ENCODE data around the gene FSHR. TPM values are rescaled to one million over a fixed set of nuclear protein-coding genes. Genes with fewer than 3 reads are reported as not detected.

The FSHR gene
- total RNA-seq, 1 donor from 2014 or later = not detected

- Histone ChIP-seq H3K27me3 (no peaks in the 10 kb centered on the region), H3K4me3 (no peak overlapping the region), H3K9me3 (peaks cover 3% of the 10 kb centered on the region), H3K4me1 (no peaks in the 10 kb centered on the region), H3K27ac (no peak overlapping the region), H3K36me3 (no peaks in the 10 kb centered on the region)
- TF ChIP-seq POLR2AphosphoS5 (IDR thresholded peaks at IDR 0.05; ENCODE audit: insufficient read depth in 1 of 2, low read depth in 1 of 2) (no peak), CTCF (IDR thresholded peaks at IDR 0.05) (no peak), POLR2A (IDR thresholded peaks at IDR 0.05) (no peak)
- no peak for DNase-seq (ENCODE audit: extremely low spot score in 2 of 2)
- intact Hi-C loops (cut with DNase I) = no loop called here
Observed at GRCh38 chr2:49153252-49153651, 1.1 kb downstream of the FSHR start.

- intact Hi-C loops (cut with DNase I) = no loop called here
- no peak for DNase-seq (ENCODE audit: extremely low spot score in 2 of 2)
- peaks cover 3% of the 10 kb centered on the region for H3K9me3 ChIP-seq
- H3K36me3 ChIP-seq = no peaks in the 10 kb centered on the region
- H3K27me3 ChIP-seq = no peaks in the 10 kb centered on the region
- H3K4me1 ChIP-seq = no peaks in the 10 kb centered on the region
- H3K4me3 ChIP-seq = no peak overlapping the region
- TF ChIP-seq CTCF (IDR thresholded peaks at IDR 0.05) = no peak
- TF ChIP-seq POLR2AphosphoS5 (IDR thresholded peaks at IDR 0.05; ENCODE audit: insufficient read depth in 1 of 2, low read depth in 1 of 2) = no peak
- no peak for TF ChIP-seq POLR2A (IDR thresholded peaks at IDR 0.05)
- H3K27ac ChIP-seq = no peak overlapping the region
Observed at GRCh38 chr2:49152824-49153223, 1.5 kb downstream of the FSHR start.

GRCh38 chr2:49146401-49146800 is 7.9 kb downstream of the FSHR start:
- DNase-seq (ENCODE audit: extremely low spot score in 2 of 2) = no peak
- TF ChIP-seq CTCF (IDR thresholded peaks at IDR 0.05) (no peak), POLR2AphosphoS5 (IDR thresholded peaks at IDR 0.05; ENCODE audit: insufficient read depth in 1 of 2, low read depth in 1 of 2) (no peak), POLR2A (IDR thresholded peaks at IDR 0.05) (no peak)
- Histone ChIP-seq H3K27me3 (no peaks in the 10 kb centered on the region), H3K27ac (no peak overlapping the region), H3K4me1 (no peaks in the 10 kb centered on the region), H3K36me3 (no peaks in the 10 kb centered on the region), H3K4me3 (no peak overlapping the region), H3K9me3 (no peaks in the 10 kb centered on the region)
- intact Hi-C loops (cut with DNase I) = no loop called here

- H3K4me1 ChIP-seq = no peaks in the 10 kb centered on the region
- no peaks in the 10 kb centered on the region for H3K27me3 ChIP-seq
- TF ChIP-seq POLR2A (IDR thresholded peaks at IDR 0.05) = no peak
- no peak for TF ChIP-seq POLR2AphosphoS5 (IDR thresholded peaks at IDR 0.05; ENCODE audit: insufficient read depth in 1 of 2, low read depth in 1 of 2)
- TF ChIP-seq CTCF (IDR thresholded peaks at IDR 0.05) = no peak
- H3K4me3 ChIP-seq = no peak overlapping the region
- H3K27ac ChIP-seq = no peak overlapping the region
- no peak for DNase-seq (ENCODE audit: extremely low spot score in 2 of 2)
- intact Hi-C loops (cut with DNase I) = no loop called here
- H3K9me3 ChIP-seq = no peaks in the 10 kb centered on the region
- no peaks in the 10 kb centered on the region for H3K36me3 ChIP-seq
Observed at GRCh38 chr2:49131801-49132200, 22.5 kb downstream of the FSHR start.

GRCh38 chr2:49129034-49129433 is 25.3 kb downstream of the FSHR start:
- H3K27me3 ChIP-seq = no peaks in the 10 kb centered on the region
- H3K27ac ChIP-seq = no peak overlapping the region
- intact Hi-C loops (cut with DNase I) = no loop called here
- H3K4me1 ChIP-seq = no peaks in the 10 kb centered on the region
- H3K4me3 ChIP-seq = no peak overlapping the region
- no peak for DNase-seq (ENCODE audit: extremely low spot score in 2 of 2)
- no peaks in the 10 kb centered on the region for H3K9me3 ChIP-seq
- no peak for TF ChIP-seq POLR2AphosphoS5 (IDR thresholded peaks at IDR 0.05; ENCODE audit: insufficient read depth in 1 of 2, low read depth in 1 of 2)
- TF ChIP-seq POLR2A (IDR thresholded peaks at IDR 0.05) = no peak
- TF ChIP-seq CTCF (IDR thresholded peaks at IDR 0.05) = no peak
- no peaks in the 10 kb centered on the region for H3K36me3 ChIP-seq
